Activated naive CD4-positive, alpha-beta T cell treated with Interleukin-2 at 50 U/mL for 16 hours (primary cell): Measurements from ENCODE around the gene OPTN.
"Not testable (repeated sequence)": the region's sequence is repeated elsewhere in the genome, so short reads cannot be mapped to it uniquely, and the experiment has no call there.

Source experiments
- DNase-seq: peaks from one replicate; pipeline ENCODE4 v3.0.0-alpha.2; 2020

OPTN gene

DNA sequence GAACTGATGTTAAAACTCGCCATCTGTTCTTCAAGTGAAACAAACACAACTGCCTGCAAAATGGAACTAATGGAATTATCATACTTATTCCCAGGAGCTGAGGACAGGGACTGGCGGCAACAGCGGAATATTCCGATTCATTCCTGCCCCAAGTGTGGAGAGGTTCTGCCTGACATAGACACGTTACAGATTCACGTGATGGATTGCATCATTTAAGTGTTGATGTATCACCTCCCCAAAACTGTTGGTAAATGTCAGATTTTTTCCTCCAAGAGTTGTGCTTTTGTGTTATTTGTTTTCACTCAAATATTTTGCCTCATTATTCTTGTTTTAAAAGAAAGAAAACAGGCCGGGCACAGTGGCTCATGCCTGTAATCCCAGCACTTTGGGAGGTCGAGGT, 36.7 kb downstream of the OPTN start:
- DNase-seq = no peak

DNA sequence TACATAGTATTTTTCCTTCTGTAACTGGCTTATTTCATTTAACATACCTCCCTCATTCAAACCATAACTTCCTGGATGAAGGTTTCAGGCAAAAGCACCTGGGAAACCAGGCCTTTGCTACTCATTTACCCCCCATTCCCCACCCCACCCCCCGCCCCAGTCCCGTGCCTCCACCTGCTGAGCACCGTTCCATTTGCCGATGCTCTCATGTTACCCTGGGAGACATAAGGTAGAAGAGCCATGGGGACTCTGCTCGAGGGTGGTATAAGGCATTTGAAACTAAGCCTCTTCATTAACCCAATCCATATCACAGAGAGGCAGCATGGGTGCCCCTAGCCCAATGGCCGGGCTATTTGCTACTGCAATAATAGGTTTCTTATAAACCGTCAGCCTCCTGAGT, 39.2 kb downstream of the OPTN start:
- no peak for DNase-seq

DNA sequence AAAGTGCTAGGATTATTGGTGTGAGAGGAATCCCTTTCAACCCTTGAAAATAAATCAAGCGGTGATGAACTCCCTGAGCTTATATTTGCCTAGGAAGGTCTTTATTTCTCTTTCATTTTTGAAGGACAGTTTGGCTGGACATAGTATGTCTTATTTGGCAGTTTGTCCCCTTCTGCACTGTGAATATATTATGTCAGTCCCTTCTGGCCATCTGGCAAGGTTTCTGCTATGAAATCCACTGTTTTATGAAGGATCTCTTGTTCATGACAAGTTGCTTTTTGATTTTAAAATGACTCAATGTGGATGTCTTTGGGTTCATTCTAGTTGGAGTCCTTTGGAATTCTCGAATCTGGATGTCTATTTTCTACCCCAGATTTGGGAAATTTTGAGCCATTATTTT, 39.7 kb downstream of the OPTN start:
- no peak for DNase-seq

DNA sequence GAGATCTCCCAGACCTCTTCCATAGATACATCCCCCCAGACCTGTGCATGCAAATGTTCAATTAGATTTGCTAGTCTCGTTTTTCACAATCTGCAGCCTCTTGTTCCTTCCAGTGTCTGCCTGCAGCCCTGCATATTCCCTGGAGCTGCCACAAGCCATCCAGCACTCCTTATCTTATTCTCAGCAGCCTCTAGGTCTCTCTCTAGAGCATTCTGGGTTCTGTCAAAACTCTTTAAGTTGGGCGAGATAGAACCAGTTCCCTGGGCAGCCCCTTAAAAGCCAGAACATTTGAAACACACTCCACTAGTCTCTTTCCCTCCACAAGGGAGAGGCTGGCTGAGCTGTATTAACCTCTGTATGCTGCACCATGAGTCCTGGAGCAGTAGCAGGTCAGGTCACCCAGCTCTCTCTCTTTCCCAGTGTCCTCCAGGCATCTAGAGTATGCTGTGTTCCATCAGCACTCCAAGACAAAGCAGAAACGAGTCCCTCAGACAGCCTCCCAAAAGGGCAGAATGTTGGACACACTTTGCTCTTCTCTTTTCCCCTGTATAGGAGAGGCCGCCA, 40.7 kb downstream of the OPTN start:
- no peak for DNase-seq

DNA sequence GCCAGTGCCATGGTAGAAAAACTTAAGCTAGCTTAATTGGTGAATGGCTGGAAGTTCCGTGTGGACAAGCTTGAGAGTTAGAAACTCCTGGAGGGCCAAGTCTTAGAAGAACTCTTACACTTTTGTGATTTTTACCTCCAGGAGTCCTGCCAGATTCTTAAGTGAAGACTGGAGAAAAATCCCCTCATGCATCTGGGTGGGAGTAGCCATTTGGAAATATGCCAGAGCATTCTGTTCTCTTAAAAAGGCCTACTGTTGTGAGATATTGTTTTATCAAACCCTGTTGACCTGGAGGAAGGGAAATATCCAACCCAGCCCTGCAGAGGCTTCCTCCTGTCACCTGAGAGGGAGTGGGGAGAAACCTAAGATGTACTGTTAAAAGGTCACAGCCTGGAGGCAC, 43.8 kb downstream of the OPTN start:
- no peak for DNase-seq

DNA sequence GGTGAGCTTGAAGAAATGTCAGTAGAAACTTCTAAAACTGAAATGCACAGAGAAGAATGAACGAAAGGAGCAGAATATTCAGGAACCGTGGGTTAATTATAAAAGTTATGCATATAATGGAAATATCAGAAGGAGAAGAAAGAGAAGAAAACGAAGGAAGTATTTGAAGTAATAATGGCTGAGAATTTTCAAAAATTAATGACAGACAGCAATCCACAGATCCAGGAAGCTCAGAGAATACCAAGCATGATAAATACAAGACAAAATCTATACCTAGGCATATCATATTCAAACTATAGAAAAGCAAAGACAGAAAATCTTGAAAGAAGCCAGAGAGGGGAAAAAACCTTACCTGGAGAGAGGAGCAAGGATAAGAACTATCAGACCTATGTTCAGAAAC, 44.9 kb downstream of the OPTN start:
- DNase-seq = no peak

DNA sequence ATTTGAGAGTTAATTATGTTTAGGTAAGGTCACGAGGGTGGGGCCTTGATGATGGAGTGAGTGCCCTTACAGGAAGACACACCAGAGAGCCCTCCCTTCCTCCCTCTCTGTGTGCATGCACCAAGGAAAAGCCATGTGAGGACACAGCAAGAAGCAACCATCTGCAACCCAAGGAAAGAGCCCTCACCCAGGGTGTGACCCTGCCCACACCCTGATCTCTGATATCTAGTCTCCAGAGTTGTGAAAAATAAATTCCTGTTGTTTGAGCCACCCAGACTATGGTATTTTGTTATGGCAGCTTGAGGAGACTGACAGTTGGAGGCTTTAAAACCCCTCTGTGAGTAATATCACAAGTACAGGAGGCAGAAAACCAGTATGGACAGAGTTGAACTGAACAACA, 46.4 kb downstream of the OPTN start:
- DNase-seq = no peak

DNA sequence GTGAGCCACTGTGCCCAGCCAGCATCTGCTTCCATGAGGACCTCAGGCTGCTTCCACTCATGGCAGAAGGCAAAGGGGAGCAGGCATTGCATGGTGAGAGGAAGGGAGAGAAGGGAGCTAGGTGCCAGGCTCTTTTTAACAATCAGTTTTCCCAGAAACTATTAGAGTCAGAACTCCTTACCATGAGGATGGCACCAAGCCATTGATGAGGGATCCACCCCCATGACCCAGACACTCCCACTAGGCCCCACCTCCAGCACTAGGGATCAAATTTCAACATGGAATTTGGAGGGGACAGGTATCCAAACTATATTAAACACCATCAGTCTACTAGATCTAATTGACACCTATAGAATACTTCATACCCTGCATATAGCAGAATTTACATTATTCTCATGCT, 47.2 kb downstream of the OPTN start:
- DNase-seq = no peak

DNA sequence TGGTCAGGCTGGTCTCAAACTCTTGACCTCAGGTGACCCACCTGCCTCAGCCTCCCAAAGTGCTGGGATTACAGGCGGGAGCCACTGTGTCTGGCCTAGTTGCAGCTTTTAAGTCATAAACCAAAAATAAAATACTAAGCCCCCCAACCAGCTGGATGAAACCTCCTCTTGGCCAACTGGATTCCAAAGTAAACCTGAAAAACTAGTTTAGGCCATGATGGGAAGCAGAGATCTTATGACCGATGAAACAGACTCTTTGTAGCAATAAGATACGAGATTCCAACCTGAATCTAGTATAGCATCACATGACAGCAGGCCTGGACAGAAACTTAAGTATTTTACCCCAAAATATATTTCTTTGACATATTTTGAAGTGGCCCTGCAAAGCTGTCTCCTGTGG, 52.3 kb downstream of the OPTN start:
- no peak for DNase-seq

DNA sequence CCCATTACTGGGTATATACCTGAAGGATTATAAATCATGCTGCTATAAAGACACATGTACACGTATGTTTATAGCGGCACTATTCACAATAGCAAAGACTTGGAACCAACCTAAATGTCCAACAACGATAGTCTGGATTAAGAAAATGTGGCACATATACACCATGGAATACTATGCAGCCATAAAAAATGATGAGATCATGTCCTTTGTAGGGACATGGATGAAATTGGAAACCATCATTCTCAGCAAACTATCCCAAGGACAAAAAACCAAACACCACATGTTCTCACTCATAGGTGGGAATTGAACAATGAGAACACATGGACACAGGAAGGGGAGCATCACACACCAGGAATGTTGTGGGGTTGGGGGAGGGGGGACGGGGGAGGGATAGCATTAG, 55.9 kb downstream of the OPTN start:
- not testable (repeated sequence) for DNase-seq

DNA sequence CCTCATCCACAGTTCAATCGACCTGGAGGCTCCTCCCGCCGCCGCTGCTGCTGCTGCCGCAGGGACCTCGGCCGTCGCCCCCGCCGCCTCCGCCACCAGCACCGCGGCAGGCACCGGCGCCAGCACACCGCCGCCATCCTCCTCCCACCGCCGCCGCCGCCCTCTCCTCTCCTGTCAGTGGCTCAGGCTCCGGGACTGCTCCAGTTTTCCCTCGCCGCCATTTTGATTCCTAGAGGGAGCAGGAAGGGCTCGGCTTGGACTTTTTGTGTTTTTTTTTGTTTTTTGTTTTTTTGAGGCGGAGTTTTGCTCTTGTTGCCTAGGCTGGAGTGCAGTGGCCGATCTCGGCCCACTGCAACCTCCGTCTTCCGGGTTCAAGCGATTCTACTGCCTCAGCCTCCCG, 58.4 kb downstream of the OPTN start:
- DNase-seq = peak; percentile 15

DNA sequence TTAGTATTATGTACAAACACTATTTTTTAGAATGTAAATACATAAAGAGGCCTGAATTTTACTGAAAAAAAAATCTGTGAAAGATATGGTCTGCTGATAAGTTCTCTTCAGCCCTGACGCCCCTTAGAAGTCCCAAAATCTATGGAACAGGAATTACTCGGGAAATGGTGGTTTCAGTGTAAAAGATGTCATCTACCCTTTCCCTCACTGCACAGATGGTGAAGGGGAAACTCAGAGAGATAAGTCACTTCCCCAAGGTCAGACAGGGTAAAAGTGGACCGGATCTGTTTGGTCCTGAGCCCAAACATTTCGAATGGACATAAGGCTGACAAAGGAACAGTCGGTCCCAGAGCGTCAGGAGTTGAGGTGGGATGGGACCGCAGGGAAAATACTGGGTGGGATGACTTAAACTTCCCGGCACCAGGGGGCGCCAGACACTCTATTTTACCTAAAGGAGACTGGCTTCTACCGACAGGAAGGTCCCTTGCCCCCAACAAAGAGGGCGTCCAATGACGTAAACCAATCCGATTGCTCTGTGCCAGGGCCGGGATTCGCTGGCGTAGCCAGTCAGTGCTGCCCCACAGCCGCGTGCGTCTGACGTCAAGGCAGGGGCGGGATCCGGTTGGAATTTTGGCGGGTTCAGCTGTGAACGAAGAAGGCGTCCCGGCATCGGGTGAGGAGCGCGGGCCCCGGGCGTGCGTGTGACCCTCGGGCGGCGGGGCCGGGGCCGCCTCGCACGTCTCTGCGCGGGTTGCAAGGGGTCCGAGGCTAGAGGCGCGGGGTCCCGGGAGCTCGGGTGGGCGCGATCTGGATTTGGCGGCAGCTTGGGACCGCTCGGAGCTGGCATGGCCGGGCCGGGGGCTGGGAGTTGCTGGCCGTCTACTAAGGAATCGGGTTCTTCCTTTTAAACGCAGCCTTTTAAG, 61.2 kb downstream of the OPTN start, which contains the start of gene MCM10:
Gene MCM10 (plus strand): TSS at position 625 of the 923 bp plus-strand sequence. CDS start 2,645 bp downstream, outside the sequence.
- peak; percentile 98 for DNase-seq

DNA sequence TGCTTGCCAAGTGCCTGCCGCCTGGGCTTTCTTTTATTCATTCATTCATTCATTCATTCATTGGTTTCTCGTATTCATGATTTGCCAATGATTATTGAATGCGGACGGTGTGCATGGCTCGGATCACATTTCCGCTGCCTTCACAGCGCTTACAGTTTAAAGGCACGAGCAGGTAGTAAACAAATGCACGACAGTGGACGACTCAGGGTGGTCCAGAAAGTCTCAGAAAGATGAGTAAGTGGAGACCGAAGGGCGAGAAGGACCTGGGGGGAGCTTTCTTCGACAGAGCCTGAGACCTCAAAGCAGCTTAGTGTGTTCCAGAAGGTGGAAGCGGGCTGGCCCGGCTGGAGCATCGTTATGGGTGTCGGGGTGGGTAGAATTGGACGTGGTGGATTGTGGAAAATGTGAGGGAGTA, 61.9 kb downstream of the OPTN start:
- peak; percentile 2 for DNase-seq

DNA sequence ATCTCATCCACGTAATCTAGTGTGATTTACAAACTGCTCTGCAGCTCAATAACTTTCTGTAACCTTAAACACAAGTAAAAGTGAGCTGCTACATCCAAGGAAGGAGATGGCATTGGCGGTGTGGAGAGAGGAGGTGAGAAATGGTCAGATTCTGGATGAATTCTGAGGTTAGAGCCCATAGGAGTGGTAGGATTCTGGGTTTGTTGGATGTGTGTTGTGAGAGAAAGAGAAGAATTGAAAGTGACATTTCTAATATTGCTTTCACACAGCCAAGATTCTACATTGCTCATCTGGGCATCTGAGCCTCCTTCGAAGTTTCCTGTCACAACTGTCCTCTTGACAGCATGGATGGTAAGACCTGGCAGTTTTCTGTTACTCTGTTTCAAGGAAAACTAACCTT, 63.9 kb downstream of the OPTN start:
- DNase-seq = no peak

DNA sequence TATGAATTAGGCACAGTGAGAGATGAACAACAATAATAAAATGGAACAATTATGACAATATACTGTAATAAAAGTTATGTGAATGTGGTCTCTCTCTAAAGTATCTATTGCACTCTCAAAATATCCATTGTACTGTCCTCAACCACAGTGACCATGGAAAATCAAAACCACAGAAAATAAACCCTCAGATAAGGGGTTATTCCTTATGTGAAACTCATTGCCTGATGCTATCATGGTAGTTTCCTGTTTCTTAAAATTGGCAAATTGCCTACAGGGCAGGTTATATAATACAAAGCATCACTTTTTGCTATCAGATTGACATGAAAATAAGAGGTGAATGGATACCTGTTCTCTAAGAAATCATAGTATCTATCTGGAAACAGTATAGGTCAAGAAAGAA, 65.2 kb downstream of the OPTN start:
- DNase-seq = no peak

DNA sequence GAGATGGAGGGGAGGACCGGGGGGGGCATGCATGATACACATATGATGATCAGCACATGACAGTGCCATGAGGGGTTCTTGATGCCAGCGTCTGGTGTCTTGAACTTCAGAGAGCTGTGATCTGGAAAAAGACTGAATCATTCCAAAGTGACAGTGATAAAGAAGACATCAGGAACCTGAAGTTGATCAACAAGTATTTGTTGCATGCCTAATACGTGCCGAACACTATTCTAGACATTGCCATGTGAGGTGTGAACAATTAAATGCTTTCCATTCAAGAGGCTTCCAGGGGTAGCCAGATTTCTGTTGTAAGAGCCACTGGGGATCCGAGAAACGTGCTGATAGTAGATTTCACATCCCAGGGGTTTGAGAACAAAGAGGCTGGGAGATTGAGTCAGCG, 67.6 kb downstream of the OPTN start:
- no peak for DNase-seq

DNA sequence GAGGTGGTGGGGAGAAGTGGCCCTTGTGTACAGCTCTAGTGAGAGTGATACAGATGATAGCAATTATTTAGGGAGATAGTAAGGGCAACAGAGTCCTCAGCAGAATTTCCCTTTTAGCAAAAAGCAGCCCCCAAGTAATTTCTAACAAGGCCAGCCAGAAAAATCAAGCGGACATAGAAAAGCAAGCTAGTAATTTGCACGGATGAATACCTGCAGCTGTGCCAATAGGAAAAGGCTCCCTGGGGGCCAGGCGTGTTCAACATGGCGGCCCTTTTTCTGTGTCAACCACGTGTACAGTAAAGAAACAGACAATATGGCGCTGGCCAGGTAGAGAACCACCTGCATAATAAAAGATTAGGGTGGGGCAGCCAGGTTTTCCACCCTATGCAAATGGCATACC, 68.8 kb downstream of the OPTN start:
- no peak for DNase-seq

DNA sequence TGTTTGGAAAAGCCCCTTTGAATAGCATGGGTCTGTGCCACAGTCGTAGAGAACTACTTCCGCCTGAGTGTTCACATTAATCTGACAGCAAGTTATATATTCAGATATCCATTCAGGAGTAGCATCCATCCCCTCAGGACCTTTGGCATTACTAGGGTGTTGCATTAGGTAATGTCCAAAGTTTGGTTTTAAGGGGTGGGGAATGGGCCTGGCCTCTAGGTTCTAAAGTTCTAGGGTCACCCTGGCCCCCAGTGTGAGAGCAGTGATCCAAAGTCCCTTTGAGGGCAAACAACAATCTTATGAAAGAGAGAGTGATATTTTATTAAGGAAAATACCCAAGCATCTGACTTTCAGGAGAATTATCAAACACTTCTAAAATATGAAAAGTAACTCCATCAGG, 73.7 kb downstream of the OPTN start:
- DNase-seq = no peak

DNA sequence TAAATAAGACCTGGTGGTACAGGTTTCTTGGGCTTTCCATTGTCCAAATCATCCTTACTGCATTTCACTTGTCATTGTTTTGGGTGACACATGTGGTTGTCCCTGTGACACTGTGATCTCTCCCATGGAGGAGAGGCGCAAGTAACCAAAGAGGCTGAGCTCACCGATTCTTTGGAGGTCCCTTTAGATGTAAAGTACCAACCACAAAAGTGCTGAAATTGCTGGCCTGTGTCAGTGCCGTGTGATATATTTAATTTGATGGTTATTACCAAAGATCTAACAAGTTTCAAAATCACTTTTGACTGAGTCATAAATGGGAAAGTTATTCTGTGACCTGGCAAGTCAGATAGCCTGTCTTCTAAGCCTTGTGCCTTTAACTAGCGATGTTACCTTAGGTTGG, 80.8 kb downstream of the OPTN start:
- DNase-seq = no peak

DNA sequence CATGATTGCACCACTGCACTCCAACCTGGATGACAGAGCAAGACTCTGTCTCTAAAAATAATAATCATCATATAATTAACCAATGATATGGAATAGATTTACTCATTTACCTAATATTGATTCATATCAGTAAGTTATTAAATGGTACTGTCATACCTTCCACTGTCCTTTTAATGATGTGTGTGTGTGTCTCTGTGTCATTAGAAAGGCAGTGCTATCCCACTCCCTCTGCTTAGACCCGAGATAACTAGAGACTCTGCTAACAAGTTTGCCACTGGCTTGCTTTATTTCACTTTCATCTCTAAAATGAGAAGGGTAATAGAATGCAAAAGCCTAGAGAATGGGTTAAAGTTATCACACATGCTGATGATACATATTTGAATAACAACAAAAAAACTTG, 82.5 kb downstream of the OPTN start:
- no peak for DNase-seq

DNA sequence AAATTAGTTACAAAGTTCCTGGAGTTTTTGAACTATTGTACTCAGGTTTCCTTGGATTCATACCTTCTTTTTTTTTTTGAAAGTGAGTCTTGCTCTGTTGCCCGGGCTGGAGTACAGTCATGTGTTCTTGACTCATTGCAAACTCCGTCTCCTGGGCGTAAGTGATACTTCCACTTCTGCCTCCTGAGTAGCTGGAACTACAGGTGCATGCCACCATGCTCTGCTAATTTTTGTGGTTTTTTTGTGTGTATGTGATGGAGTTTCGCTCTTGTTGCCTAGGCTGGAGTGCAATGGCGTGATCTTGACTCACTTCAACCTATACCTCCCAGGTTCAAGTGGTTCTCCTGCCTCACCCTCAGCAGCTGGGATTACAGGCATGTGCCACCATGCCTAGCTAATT, 83.7 kb downstream of the OPTN start:
- no peak for DNase-seq

DNA sequence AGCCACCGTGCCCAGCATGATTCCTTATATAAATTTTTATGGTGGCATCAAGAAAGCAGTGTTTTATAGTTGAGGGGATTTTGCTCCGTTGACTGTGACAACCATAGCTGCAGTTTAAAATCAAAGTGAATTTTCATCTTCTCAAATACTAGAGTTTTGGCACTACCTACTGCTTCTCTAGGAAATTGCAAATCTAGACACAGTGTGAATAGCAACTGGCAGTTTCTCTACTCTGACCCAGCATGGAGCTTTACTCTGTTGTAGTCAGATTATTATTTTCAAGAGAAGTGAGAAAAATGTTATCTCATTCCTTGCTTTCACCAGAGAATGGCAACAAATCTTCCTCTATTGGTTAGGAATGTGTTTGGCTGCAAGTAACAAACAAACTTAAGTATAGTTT, 84.3 kb downstream of the OPTN start:
- no peak for DNase-seq

DNA sequence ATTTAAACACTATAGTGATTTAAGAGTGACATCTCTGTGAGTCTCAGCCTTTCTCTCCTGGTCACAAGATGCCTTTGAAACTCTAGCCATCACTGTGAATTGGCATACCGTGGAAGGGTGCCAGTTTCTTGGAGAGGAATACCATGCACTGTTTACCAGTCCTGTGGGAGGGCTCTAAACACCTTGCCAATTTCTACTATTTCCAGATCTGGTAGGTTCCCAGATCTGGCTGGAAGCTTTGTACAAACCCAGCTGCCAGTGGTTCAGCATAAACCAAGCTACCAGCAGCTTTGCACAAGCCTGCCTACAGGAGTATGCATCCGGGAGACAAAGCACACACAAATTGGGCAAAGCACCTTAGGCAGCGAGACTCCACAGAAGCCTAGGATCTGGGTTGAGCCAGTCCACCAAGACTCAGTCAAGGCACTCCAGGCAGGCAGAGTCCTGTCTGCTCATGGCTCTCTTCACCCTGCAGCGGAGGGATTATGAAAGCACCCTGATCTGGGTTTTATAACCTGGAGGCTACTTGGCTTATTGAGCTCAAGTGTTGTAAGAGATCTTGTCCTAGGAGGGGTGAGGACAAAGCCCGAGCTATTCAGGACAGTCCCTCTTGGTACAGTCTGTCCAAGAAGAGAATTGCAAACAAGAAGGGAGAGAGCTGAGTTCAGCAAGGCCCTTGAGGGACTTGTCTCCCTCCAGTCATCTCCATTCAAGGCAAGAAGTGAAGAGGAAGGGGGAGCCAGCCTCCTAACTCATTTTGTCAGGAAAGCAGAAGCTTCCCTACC, 85.0 kb downstream of the OPTN start:
- no peak for DNase-seq

DNA sequence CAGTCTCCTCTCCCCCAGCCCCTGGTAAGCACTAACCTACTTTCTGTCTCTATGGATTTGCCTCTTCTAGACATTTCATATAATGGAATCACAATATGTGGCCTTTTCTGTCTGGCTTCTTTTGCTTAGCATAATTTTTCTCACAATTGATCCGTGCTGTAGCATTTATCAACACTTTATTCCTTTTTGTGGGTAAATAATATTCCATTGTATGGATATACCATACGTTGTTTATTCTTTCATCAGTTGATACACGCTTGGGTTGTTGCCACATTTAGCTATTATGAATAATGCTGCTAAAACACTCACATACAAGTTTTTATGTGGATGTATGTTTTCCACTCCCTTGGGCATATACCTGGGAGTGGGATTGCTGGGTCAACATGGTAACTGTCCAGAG, 87.2 kb downstream of the OPTN start:
- no peak for DNase-seq
